ENCODE data around the gene ZNF329. TPM values are rescaled to one million over a fixed set of nuclear protein-coding genes. Genes with fewer than 3 reads are reported as not detected.
A peak's percentile ranks its signal among the peaks of the same experiment; 100 is the strongest.

ZNF329 gene
- 1 to 10 TPM; 5.2 to 5.5 TPM for total RNA-seq

DNA sequence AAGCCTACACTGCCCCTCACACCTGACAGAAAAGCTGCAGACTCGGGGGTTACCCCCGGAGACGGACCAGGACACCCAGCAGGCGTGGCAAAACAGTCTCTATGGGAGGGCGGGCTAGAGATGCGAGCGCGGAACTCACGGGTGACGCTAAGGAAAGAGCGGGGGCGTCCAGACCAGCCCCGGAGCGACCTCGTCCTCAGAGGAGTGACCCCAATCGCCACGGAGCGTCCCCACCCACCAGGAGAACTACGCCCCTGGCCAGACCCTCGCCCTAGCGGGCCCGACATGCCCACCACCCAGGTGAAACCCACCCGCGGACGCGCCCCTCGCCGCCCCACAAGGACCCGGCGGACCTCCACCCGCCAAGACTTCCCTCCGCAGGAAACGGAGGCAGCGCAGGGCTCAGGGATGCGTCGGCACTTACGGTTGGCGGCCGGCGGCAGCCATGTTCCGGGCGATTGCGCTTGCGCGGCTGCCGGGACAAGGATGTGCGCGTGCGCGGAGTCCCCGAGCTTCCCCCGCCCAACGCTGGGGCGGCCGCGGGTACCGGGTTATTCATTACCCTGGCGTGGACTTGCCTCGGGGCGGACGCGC, at the start of gene ZNF329:
ZNF329 (minus strand) TSS at position 462 of the 594 bp plus-strand sequence. CDS start 21,286 bp downstream, outside the sequence.
- CTCF ChIA-PET = interaction anchor here (0.6 kb wide), 1 partner anchor 335 kb away, joined by 5 read pairs; no protein-coding TSS in a partner anchor
- POLR2A ChIA-PET = no interaction called here
- DNase-seq = peak; percentile 88
- Mint-ChIP-seq H3K9me3 (peaks cover 26% of the 10 kb centered on the region), H3K4me3 (peak within 1 kb of the TSS; percentile 86), H3K4me1 (peaks cover 17% of the 10 kb centered on the region), H3K27ac (peak within 1 kb of the TSS; percentile 90), H3K36me3 (ENCODE audit: low read depth) (peaks cover 24% of the 10 kb centered on the region), H3K27me3 (no peaks in the 10 kb centered on the region)

DNA sequence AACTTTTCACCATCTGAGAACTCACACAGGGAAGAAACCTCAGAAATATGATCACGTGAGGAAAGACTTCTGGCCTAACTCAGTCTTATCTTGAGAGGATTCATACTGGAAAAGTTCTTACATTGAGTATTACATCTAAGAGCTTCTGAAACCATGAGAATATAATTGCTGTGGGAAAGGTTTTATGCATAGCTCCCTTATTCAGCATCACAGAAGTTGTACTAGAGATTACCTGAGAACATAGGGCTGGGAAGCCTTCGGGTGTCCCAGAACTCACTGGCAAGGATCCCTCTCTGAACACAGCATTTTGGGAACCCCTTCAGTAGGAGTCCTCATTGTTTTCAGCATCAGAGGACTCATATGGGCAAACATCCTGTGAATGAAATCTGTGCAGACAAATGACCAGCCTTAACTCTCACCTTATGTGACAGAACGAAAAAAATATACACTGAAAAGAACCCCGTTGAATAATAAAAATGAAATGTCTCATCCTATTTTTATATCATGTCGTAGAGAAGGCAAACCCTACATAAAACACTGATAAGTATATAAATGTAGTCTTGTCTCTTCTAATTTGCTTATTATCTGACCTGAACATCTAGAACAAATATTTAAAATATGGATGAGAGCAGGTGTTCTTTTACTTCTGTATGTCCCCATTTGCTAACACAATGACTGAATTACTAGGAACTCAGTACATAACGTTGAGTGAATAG, 46.5 kb upstream of the ZNF329 start:
- ChIA-PET POLR2A (no interaction called here), CTCF (interaction anchor here (0.6 kb wide), 1 partner anchor 1060 kb away, joined by 3 read pairs; no protein-coding TSS in a partner anchor)
- Mint-ChIP-seq H3K4me1 (no peaks in the 10 kb centered on the region), H3K9me3 (peaks cover 61% of the 10 kb centered on the region), H3K27ac (no peak overlapping the region), H3K36me3 (ENCODE audit: low read depth) (peaks cover 88% of the 10 kb centered on the region), H3K4me3 (no peak overlapping the region), H3K27me3 (no peaks in the 10 kb centered on the region)
- DNase-seq = no peak

DNA sequence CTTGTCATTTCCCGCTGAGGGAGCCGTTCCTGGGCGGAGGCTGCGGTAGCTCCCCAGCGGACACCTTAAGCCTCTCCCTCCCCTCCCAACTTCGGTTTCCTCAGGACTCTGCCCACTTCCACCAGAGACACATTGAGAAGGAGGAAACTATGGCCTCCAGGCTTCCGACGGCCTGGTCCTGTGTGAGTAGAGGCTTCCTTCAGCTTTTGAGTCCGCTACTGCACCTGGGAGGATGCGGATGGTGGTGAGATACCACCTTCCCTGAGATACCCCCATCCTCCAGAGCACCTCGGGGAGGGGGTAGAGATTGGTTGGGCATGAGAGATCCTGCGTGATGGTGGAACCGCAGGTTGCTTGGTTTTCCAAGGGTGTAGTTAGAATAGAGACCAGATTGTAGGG, 33.2 kb upstream of the ZNF329 start:
- peak; percentile 49 for DNase-seq
- Mint-ChIP-seq H3K9me3 (peaks cover 40% of the 10 kb centered on the region), H3K4me3 (peak overlapping the region; percentile 88), H3K36me3 (ENCODE audit: low read depth) (peaks cover 76% of the 10 kb centered on the region), H3K27ac (peak overlapping the region; percentile 100), H3K4me1 (peaks cover 21% of the 10 kb centered on the region), H3K27me3 (no peaks in the 10 kb centered on the region)
- ChIA-PET CTCF (interaction anchor here (0.6 to 1.7 kb wide), 4 partner anchors 10 to 402 kb away, joined by 3 to 5 read pairs (median 4); partner anchors contain the start of gene ZBTB45), POLR2A (no interaction called here)

DNA sequence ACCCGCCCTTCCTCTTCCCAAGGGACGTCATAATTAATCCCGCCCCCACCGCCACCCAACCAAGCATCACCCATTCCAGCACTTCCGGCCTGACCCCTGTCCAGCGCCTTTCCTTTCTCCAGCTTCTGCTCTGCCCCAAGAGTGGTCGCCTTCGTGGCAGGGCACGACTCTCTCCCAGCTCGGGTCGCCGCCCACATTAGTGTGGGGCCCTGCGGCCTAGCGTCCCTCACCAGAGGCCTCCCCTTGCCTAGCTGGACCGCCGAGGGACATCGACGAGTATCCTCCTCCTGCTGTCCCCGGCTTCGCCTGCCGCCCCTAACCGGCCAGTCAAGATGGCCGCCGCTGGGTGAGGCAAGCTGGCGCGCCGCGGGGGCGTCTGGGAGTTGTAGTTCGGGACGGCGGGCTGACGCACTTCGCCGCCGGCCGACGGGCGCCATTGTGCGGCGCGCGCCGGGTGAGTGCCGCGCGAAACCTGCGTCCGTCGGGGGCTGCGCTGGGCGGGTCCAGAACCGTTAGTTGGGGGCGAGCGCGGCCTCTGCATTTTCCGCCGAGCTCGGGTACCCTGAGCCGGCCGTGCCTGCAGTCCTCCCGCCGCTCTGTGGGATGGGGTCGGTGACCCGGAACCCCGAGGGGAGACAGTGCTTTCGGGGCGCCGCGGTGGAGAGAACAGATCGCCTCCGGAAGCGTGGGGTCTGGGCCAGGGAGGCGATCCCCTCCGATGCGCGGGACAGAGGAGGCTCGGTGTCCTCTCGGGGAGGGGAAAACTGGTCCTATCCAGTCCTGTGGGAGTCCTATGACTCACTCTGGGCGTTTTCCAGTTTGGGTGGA, 32.6 kb upstream of the ZNF329 start, which contains the start of gene ZNF274:
ZNF274 (plus strand) TSS at position 73 of the 828 bp plus-strand sequence. CDS start 905 bp downstream, outside the sequence.
- H3K36me3 Mint-ChIP-seq (ENCODE audit: low read depth) = peaks cover 72% of the 10 kb centered on the region
- H3K9me3 Mint-ChIP-seq = peaks cover 38% of the 10 kb centered on the region
- DNase-seq = peak; percentile 93
- no peaks in the 10 kb centered on the region for H3K27me3 Mint-ChIP-seq
- H3K4me1 Mint-ChIP-seq = peaks cover 21% of the 10 kb centered on the region
- H3K27ac Mint-ChIP-seq = peak within 1 kb of the TSS; percentile 100
- POLR2A ChIA-PET = no interaction called here
- CTCF ChIA-PET = interaction anchor here (0.6 to 1.7 kb wide), 4 partner anchors 28 to 401 kb away, joined by 3 to 5 read pairs (median 4); partner anchors contain the start of gene ZBTB45
- peak within 1 kb of the TSS; percentile 88 for H3K4me3 Mint-ChIP-seq

DNA sequence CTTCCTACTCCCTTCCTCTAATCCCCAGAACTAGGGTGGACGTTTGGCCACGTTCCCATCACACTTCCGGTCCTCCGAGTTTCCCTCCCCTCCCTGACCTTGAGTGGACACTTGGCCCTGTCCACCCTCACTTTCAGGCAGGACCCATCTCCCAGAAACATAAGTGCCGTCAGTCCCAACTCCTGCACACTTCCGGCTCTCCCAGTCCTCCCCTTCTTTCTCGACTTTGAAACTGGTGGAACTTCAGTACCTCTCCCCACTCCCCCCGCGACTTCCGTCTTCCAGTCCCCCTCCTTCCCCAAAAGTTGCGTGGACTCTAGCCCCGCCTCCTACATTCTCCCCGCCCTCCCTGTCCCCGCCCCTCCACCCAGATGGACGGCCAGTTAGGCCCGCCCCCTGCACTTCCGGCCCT, 32.0 kb upstream of the ZNF329 start:
- Mint-ChIP-seq H3K4me1 (peaks cover 21% of the 10 kb centered on the region), H3K4me3 (peak overlapping the region; percentile 88), H3K9me3 (peaks cover 41% of the 10 kb centered on the region), H3K27me3 (no peaks in the 10 kb centered on the region), H3K36me3 (ENCODE audit: low read depth) (peaks cover 70% of the 10 kb centered on the region), H3K27ac (peak overlapping the region; percentile 100)
- ChIA-PET POLR2A (no interaction called here), CTCF (interaction anchor here (1.1 to 1.7 kb wide), 2 partner anchors 27 to 337 kb away, joined by 4 read pairs; partner anchors contain the start of gene ZBTB45)
- peak; percentile 90 for DNase-seq

DNA sequence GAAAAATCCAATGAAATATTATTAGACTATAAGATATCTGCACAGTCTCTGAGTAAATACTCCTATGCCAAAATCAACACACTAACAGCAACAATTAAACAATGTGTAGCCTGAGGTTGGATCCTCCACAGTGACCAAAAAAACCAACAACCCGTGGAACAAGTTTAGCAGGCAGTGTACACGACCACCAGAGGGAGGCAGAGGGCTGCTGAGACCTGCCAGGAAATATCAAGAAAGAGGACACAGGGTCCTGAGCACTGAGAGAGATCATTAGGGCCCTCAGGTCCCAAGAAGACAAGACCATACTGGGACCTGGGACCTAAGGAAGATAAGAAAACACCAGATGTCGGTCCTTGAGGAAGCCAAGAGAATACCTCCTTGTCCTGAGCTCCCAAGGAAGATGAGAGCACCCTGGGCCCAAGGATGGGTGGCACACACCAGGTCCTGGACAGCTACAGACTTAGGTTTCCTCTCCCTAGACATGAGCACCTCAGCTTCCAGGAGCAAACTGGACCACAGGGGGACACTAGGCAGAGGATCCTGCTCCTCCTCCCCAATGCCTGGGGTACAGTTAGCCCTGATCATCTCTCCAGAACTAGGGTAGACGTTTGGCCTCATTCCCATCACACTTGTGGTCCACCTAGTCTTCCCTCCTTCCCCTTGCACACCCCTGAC, 31.4 kb upstream of the ZNF329 start:
- ChIA-PET POLR2A (no interaction called here), CTCF (interaction anchor here (1.0 to 1.7 kb wide), 3 partner anchors 9 to 338 kb away, joined by 3 to 4 read pairs (median 3); partner anchors contain the start of gene ZBTB45)
- H3K4me1 Mint-ChIP-seq = peaks cover 21% of the 10 kb centered on the region

DNA sequence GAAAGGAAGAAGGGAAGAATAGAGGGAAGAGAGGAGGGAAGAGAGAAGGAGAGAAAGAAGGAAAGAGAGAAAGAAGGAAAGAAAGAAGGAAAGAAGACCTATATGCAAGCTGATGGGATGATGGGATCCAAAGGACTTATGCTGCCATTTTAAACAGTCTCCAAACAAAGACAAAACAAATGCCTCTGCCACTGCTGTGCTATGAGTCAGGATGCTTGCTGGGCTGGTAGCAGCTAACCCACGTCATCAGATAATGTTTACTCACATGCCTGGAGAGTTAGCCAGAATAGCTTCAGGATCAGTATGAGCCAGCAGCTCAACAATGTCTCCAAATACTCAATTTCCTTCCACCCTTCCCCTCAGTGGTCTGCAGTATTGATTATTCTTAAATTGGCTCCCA, 20.3 kb upstream of the ZNF329 start:
- no peak overlapping the region for H3K27ac Mint-ChIP-seq
- ChIA-PET CTCF (interaction anchor here (0.6 kb wide), 1 partner anchor 64 kb away, joined by 4 read pairs; no protein-coding TSS in a partner anchor), POLR2A (no interaction called here)
- no peaks in the 10 kb centered on the region for H3K4me1 Mint-ChIP-seq
- no peaks in the 10 kb centered on the region for H3K27me3 Mint-ChIP-seq
- H3K9me3 Mint-ChIP-seq = peaks cover 41% of the 10 kb centered on the region
- no peak for DNase-seq
- peaks cover 9% of the 10 kb centered on the region for H3K36me3 Mint-ChIP-seq (ENCODE audit: low read depth)
- H3K4me3 Mint-ChIP-seq = no peak overlapping the region

More for the DNA sequence above, 31.4 kb upstream of the ZNF329 start:
- Mint-ChIP-seq H3K9me3 (peaks cover 42% of the 10 kb centered on the region), H3K27me3 (no peaks in the 10 kb centered on the region), H3K27ac (peak overlapping the region; percentile 100), H3K36me3 (ENCODE audit: low read depth) (peaks cover 68% of the 10 kb centered on the region), H3K4me3 (peak overlapping the region; percentile 88)
- DNase-seq = peak; percentile 68

DNA sequence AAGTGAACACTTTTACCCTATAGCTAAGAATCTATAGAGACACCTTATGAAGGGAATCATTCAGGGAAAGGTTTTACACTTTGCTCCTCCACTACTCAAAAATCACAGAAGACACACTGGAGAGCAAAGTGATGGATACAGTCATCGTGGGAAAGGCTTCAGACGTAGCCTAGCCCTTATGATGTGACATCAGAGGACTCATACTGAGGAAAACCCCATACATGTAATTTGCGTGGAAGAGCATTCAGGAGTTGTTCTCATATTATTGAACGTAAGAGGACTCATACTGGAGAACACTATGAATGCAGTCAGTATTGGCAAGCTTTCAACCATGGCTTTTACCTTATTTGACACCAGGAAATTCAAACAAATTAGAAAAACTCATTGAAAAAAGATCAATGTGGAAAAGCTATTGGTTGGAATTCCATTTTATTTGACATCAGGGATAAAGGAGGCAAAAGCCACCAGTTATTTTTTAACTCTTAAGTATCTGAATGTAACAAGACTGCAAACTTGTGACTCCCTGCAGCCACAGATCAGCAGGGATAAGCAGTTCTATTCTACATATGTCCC, 16.2 kb upstream of the ZNF329 start:
- H3K36me3 Mint-ChIP-seq (ENCODE audit: low read depth) = peaks cover 4% of the 10 kb centered on the region
- no peaks in the 10 kb centered on the region for H3K27me3 Mint-ChIP-seq
- POLR2A ChIA-PET = no interaction called here
- peaks cover 49% of the 10 kb centered on the region for H3K9me3 Mint-ChIP-seq
- H3K4me3 Mint-ChIP-seq = no peak overlapping the region
- no peaks in the 10 kb centered on the region for H3K4me1 Mint-ChIP-seq
- no peak overlapping the region for H3K27ac Mint-ChIP-seq
- CTCF ChIA-PET = no interaction called here
- no peak for DNase-seq

DNA sequence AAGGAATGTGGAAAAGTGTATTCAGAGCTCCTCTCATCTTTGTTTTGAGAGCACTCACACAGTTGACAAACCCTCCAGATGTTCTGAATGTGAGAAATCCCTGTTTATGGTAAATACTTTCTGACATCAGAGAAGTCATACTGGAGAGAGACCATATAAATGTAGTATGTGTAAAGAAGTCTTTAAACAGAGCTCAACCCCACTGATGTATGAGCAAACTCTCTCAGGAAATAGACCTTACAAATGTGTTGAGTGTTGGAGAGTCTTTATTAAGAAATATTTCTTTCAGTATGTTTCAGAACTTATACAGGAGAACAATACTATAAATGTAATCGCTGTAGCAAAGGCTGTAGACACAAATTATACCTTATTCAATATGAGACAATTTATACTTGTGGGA, 15.7 kb upstream of the ZNF329 start:
- Mint-ChIP-seq H3K27me3 (no peaks in the 10 kb centered on the region), H3K4me3 (no peak overlapping the region), H3K9me3 (peaks cover 51% of the 10 kb centered on the region), H3K4me1 (no peaks in the 10 kb centered on the region), H3K36me3 (ENCODE audit: low read depth) (peaks cover 4% of the 10 kb centered on the region), H3K27ac (no peak overlapping the region)
- no peak for DNase-seq
- ChIA-PET CTCF (no interaction called here), POLR2A (no interaction called here)

DNA sequence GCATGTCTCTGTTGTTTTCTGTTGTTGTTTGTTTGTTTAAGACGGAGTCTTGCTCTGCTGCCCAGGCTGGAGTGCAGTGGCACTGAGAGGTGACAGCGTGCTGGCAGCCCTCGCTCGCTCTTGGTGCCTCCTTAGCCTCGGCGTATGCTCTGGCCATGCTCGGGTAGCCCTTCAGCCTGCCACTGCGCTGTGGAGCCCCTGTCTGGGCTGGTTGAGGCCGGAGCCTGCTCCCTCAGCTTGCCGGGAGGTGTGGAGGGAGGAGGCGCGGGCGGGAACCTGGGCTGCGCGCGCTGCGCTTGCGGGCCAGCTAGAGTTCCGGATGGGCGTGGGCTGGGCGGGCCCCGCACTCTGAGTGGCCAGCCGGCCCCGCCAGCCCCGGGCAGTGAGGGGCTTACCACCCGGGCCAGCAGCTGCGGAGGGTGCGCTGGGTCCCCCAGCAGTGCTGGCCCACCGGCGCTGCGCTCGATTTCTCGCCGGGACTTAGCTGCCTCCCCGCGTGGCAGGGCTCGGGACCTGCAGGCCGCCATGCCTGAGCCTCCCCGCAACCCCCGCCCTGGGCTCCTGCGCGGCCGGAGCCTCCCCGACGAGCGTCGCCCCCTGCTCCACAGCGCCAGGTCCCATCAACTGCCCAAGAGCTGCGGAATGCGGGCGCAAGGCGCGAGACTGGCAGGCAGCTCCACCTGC, 6.6 kb upstream of the ZNF329 start:
- no peak for DNase-seq
- no peak overlapping the region for H3K4me3 Mint-ChIP-seq
- H3K36me3 Mint-ChIP-seq (ENCODE audit: low read depth) = peaks cover 1% of the 10 kb centered on the region
- peaks cover 30% of the 10 kb centered on the region for H3K9me3 Mint-ChIP-seq
- no peak overlapping the region for H3K27ac Mint-ChIP-seq
- POLR2A ChIA-PET = no interaction called here
- H3K27me3 Mint-ChIP-seq = no peaks in the 10 kb centered on the region
- CTCF ChIA-PET = no interaction called here
- peaks cover 7% of the 10 kb centered on the region for H3K4me1 Mint-ChIP-seq
